Dermis blood vessel endothelial cell (primary cell): Measurements from ENCODE around the gene PLEKHA6. TPM values are rescaled to one million over a fixed set of nuclear protein-coding genes. Genes with fewer than 3 reads are reported as not detected.

ENCODE experiments used
- DNase-seq: peaks from one replicate; pipeline ENCODE4 v3.0.0; 2010
- total RNA-seq: library from RNA; depleted of rRNA; stranded (reverse); fragments of >200 nt; gene quantifications from 2 replicates; pipeline ENCODE4 v1.2.3, GENCODE V29; 2014

PLEKHA6 gene
- total RNA-seq, 1 donor from 2014 or later = 0.51 TPM

- DNase-seq = no peak
These were observed 51.6 kb downstream of the PLEKHA6 start for GRCh38 chr1:204308023-204308628.

- DNase-seq = no peak
These were observed 52.3 kb downstream of the PLEKHA6 start for GRCh38 chr1:204307334-204307883.

GRCh38 chr1:204306076-204306475, 53.7 kb downstream of the PLEKHA6 start:
- DNase-seq = no peak

GRCh38 chr1:204304067-204304466, 55.7 kb downstream of the PLEKHA6 start:
- DNase-seq = peak; percentile 42

GRCh38 chr1:204302769-204303168, 57.0 kb downstream of the PLEKHA6 start:
- no peak for DNase-seq

- no peak for DNase-seq
These were observed 58.4 kb downstream of the PLEKHA6 start for GRCh38 chr1:204301171-204301957.

GRCh38 chr1:204299814-204300365, 59.8 kb downstream of the PLEKHA6 start:
- no peak for DNase-seq

GRCh38 chr1:204296431-204296988, 63.2 kb downstream of the PLEKHA6 start:
- DNase-seq = no peak

- no peak for DNase-seq
These were observed 64.1 kb downstream of the PLEKHA6 start for GRCh38 chr1:204295671-204296070.

- no peak for DNase-seq
These were observed 65.4 kb downstream of the PLEKHA6 start for GRCh38 chr1:204294357-204294756.

- DNase-seq = no peak
These were observed 66.0 kb downstream of the PLEKHA6 start for GRCh38 chr1:204293605-204294337.

GRCh38 chr1:204292740-204293139, 67.0 kb downstream of the PLEKHA6 start:
- DNase-seq = no peak

- no peak for DNase-seq
These were observed 70.4 kb downstream of the PLEKHA6 start for GRCh38 chr1:204289280-204289679.

- DNase-seq = no peak
These were observed 71.6 kb downstream of the PLEKHA6 start for GRCh38 chr1:204288021-204288588.

GRCh38 chr1:204287466-204287891, 72.2 kb downstream of the PLEKHA6 start:
- no peak for DNase-seq

GRCh38 chr1:204286831-204287421, 72.8 kb downstream of the PLEKHA6 start:
- DNase-seq = no peak

- no peak for DNase-seq
These were observed 73.4 kb downstream of the PLEKHA6 start for GRCh38 chr1:204286315-204286714.

GRCh38 chr1:204285436-204286305, 74.1 kb downstream of the PLEKHA6 start:
- DNase-seq = no peak

GRCh38 chr1:204284929-204285328, 74.8 kb downstream of the PLEKHA6 start:
- DNase-seq = no peak
